ENCODE data around the gene TCP1. TPM values are rescaled to one million over a fixed set of nuclear protein-coding genes. Genes with fewer than 3 reads are reported as not detected.
"Not testable (repeated sequence)": the region's sequence is repeated elsewhere in the genome, so short reads cannot be mapped to it uniquely, and the experiment has no call there.

Gene TCP1
- total RNA-seq, 2 donors from 2014 or later = 101 to 102 TPM

DNA sequence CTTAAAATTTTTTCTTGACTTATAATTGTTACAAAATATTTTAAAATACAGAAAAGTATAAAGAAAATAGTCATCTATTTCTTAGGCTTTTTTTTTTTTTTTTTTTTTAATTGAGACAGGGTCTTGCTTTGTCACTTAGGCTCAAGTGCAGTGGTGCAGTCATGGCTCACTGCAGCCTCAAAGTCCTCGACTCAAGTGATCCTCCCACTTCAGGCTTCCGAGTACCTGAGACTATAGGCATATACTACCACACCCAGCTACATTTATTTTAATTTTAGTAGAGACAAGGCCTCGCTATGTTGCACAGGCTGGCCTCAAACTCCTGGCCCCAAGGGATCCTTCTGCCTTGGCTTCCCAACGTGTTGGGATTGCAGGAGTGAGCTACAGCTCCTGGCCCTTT is 32.9 kb downstream of the TCP1 start:
- Histone ChIP-seq H3K4me1 (peaks cover 0 to 10% of the 10 kb centered on the region in 2 donors), H3K4me3 (no peak overlapping the region), H3K9me3 (no peaks in the 10 kb centered on the region), H3K27ac (no peak overlapping the region), H3K36me3 (peaks cover 43% of the 10 kb centered on the region), H3K27me3 (no peaks in the 10 kb centered on the region)
- DNase-seq (ENCODE audit: low spot score) = no peak
- no peak for TF ChIP-seq CTCF (IDR thresholded peaks at IDR 0.05)

- no peak overlapping the region for H3K27ac ChIP-seq
- no peak for TF ChIP-seq CTCF (IDR thresholded peaks at IDR 0.05)
- H3K36me3 ChIP-seq = peaks cover 47% of the 10 kb centered on the region
Observed at GRCh38 chr6:159754959-159755914, 34.2 kb downstream of the TCP1 start.

GRCh38 chr6:159754401-159754800 is 35.0 kb downstream of the TCP1 start:
- Histone ChIP-seq H3K27ac (no peak overlapping the region), H3K4me3 (no peak overlapping the region), H3K27me3 (no peaks in the 10 kb centered on the region), H3K36me3 (peaks cover 53% of the 10 kb centered on the region), H3K4me1 (no peaks in the 10 kb centered on the region), H3K9me3 (no peaks in the 10 kb centered on the region)
- no peak for TF ChIP-seq CTCF (IDR thresholded peaks at IDR 0.05)
- DNase-seq (ENCODE audit: low spot score) = no peak

More at GRCh38 chr6:159754959-159755914, 34.2 kb downstream of the TCP1 start:
- DNase-seq (ENCODE audit: low spot score) = no peak
- Histone ChIP-seq H3K9me3 (no peaks in the 10 kb centered on the region), H3K4me3 (no peak overlapping the region), H3K4me1 (no peaks in the 10 kb centered on the region), H3K27me3 (no peaks in the 10 kb centered on the region)

- no peaks in the 10 kb centered on the region for H3K9me3 ChIP-seq
- DNase-seq (ENCODE audit: low spot score) = no peak
Observed at GRCh38 chr6:159753081-159753872, 36.1 kb downstream of the TCP1 start.

DNA sequence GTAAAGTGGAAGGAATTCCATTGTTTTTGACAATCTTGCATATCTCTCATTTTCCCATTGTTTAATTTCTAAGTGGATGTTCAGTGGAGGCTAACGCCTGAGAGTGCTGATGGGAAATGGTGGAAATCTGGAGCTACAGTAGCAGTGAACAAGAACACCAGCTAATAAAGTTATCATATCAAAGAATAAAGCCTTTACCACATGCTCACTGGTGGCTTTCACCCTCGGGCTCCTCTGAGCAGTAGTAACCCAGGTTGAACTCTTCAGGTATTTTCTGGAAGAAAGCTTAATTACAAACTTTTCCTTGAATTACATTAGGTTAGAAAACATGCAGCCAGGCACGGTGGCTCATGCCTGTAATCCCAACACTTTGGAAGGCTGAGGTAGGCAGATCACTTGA is 38.0 kb downstream of the TCP1 start:
- Histone ChIP-seq H3K27me3 (no peaks in the 10 kb centered on the region), H3K36me3 (peaks cover 79% of the 10 kb centered on the region)

More at GRCh38 chr6:159753081-159753872, 36.1 kb downstream of the TCP1 start:
- H3K4me3 ChIP-seq = no peak overlapping the region
- no peaks in the 10 kb centered on the region for H3K4me1 ChIP-seq
- no peak for TF ChIP-seq CTCF (IDR thresholded peaks at IDR 0.05)
- H3K27me3 ChIP-seq = no peaks in the 10 kb centered on the region
- H3K36me3 ChIP-seq = peaks cover 64% of the 10 kb centered on the region
- no peak overlapping the region for H3K27ac ChIP-seq

DNA sequence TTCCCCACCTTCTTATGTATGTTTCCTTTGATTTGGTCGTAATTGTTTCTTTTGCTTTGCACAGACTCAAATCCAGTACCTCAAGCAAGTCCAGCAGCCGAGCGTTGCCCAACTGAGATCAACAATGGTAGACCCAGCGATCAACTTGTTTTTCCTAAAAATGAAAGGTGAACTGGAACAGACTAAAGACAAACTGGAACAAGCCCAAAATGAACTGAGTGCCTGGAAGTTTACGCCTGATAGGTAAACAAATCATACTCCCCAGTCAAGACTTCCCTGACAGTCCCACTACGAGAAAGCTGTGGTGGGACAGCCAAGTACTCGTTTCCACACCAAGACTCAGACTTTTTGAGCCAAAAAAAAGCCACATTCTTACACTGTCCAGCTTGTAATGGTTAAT is 41.3 kb downstream of the TCP1 start:
- not testable (repeated sequence) for DNase-seq (ENCODE audit: low spot score); H3K4me1 ChIP-seq; H3K27ac ChIP-seq; H3K9me3 ChIP-seq; H3K27me3 ChIP-seq; H3K4me3 ChIP-seq
- H3K36me3 ChIP-seq = peaks cover 87% of the 10 kb centered on the region

More for the DNA sequence above, 38.0 kb downstream of the TCP1 start:
- Histone ChIP-seq H3K4me3 (no peak overlapping the region), H3K9me3 (no peaks in the 10 kb centered on the region), H3K27ac (no peak overlapping the region), H3K4me1 (no peaks in the 10 kb centered on the region)
- no peak for DNase-seq (ENCODE audit: low spot score)
- no peak for TF ChIP-seq CTCF (IDR thresholded peaks at IDR 0.05)
